ENCODE results near the gene IRAK3.

Gene IRAK3

DNA sequence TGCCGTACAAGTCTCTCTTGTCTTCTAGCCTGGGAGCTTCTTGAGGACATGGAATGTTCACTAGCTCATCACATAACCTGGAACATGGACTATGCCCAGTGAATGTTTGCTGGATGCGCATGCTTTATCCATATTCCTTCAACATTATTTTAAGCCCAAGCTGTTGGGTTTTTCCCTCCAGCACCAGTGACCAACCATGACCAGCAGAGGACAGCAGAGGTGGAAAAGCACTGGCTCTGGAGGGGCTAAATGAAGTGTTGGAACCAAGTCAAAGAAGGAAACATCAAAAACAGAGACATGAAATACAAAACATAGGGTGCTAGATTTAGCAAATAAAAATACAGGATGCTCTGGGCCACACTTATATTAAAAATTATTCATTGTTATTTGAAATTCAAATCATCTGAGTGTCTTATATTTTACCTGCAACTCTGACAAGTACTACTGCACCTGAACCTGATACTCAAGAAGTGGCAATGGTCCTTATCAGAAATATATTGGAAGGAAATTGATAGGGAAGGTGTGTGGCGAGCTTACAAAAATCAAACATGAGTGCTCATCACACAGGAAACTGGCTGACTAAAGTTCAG lies 90.2 kb downstream of the IRAK3 start:
- TF ChIP-seq, protein P1, sequence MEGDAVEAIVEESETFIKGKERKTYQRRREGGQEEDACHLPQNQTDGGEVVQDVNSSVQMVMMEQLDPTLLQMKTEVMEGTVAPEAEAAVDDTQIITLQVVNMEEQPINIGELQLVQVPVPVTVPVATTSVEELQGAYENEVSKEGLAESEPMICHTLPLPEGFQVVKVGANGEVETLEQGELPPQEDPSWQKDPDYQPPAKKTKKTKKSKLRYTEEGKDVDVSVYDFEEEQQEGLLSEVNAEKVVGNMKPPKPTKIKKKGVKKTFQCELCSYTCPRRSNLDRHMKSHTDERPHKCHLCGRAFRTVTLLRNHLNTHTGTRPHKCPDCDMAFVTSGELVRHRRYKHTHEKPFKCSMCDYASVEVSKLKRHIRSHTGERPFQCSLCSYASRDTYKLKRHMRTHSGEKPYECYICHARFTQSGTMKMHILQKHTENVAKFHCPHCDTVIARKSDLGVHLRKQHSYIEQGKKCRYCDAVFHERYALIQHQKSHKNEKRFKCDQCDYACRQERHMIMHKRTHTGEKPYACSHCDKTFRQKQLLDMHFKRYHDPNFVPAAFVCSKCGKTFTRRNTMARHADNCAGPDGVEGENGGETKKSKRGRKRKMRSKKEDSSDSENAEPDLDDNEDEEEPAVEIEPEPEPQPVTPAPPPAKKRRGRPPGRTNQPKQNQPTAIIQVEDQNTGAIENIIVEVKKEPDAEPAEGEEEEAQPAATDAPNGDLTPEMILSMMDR (IDR thresholded peaks at IDR 0.05), result peak; percentile 38

DNA sequence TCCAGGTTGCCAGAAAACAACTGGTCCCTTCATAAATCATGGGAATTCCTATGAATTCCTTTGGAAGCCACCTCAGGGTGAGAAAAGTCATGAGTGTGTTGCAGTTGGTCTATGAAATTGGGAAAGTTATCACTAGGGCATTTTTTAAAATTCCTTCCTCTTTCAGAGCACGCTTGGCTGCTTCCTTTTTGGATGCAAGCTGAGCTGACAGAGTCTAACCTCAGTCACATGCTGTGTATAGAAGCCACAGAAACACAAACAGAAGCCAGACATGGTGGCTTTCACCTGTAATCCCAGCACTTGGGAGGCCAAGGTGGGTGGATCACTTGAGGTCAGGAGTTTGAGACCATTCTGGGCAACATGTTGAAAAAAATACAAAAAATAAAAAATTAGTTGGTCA lies 91.5 kb downstream of the IRAK3 start:
- TF ChIP-seq, protein P1 (IDR thresholded peaks at IDR 0.05), result no peak

DNA sequence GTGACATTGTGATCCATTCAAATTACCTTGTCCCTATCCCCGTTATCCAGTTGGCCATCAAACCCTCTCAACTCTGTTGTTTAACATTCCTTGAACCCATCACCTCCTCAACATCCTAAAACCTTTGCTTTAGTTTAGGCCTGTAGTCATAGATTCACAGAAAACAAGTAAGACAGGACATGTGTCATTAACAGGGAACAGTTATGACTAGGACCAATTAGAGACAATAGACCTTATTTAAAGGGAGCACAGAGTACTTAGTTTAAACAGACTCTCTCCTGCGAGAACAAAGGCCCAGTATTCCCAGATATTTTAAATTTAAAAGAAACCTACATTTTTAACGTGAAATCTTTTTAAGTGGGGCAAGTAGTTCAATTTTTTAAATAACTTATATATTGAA lies 93.2 kb downstream of the IRAK3 start:
- TF ChIP-seq, protein P1 (IDR thresholded peaks at IDR 0.05), result no peak

DNA sequence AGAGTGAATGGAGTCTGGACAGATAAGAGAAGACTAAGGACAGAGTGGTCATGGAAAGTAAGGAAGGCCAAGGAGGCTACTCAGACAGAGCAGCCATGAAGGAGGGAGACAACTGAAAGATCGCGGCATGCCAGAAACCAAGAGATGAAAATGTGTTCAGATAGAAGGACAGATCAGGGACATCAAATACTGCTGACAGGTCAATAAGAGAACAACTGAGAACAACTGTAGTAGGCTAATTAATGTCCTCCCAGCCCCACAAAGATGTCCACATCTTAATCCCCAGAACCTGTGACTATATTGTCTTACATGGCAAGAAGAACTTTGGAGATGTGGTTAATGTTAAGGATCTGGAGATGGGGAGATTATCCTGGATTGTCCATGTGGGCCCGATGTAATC lies 98.3 kb downstream of the IRAK3 start:
- TF ChIP-seq, protein P1 (IDR thresholded peaks at IDR 0.05), result no peak

DNA sequence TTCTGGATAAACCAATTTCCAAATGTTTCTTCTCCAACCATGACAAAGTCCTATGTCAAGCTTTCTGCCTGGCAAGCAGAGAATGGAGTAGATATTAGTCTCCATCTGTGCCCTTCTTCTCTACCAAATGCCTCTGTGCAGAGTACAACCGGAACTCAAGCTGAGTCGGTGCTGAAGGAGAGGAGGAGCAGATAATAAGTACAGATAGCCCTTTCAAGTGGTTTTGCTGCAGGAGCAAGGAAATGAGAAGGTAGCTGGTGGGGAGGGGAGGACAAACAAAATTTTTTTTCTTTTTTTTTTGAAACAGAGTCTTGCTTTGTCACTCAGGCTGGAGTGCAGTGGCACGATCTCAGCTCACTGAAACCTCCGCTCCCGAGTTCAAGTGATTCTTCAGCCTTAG lies 99.1 kb downstream of the IRAK3 start:
- TF ChIP-seq, protein P1 (IDR thresholded peaks at IDR 0.05), result no peak

DNA sequence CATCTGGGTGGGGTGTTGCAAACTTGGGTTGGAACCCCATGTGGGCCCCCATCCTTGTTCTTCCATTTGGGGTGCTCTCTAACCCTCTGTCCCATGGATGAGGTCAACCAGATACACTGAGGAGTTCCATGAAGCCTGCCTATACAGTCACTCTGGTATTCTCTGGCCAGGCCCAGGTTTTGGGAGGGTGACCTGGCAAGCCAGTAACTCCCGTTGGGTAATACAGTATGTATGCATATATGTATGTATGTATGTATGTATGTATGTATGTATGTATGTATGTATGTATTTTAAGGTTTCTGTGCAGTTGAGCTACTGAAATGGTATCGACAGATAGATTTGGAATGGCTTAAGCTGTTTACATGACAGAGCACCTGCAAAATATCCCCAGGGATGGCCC lies 100.5 kb downstream of the IRAK3 start:
- TF ChIP-seq, protein P1 (IDR thresholded peaks at IDR 0.05), result no peak

DNA sequence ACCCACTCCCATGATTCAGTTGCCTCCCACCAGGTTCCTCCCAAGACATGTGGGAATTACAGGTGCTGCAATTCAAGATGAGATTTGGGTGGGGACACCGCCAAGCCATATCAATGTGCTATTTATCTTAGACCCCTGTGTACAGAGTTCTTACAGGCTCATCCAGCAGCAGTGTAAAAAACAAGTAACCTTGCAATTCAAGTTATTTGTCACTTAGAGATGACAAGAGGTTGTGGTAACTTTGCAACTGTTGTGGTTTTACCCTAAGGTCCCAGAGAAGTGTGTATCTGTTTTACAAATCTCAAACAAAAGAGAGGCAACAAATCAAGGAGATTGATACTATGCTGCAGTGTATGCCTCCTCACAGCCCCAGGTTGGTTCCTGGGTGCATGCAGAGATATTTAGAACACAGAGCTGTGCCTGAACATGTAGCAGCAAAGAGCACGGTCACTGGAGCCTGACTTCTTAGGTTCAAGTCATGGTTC lies 101.7 kb downstream of the IRAK3 start:
- TF ChIP-seq, protein P1 (IDR thresholded peaks at IDR 0.05), result no peak

DNA sequence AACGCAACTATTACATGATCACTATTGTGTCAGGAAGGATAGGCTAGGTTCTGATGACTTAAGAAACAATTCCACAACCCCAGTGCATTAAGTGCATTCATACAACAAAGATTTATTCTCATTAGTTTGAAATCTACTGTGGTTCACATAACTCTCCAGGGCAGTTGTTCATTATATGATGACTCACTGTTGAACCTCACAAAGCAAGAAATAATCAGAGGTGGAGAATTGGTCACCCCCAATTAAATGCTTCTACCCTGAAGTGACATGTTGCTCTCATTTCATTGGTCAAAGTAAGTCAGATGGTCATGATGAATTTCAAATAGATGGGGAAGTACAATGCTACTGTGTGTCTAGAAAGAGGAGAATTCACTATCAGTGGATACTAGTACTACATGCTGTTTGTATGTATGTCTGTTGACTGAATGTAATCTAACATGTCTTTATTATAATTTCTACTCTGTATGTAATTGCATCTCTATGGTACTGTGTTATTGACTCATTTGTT lies 107.2 kb downstream of the IRAK3 start:
- TF ChIP-seq, protein P1 (IDR thresholded peaks at IDR 0.05), result no peak
